Measurements from ENCODE around the gene PTPRN2.

The PTPRN2 gene

GRCh38 chr7:157789942-157790341 lies 797.7 kb downstream of the PTPRN2 start:
- peak overlapping the region; percentile 58 for H3K27ac Mint-ChIP-seq
- DNase-seq = no peak
- H3K4me3 Mint-ChIP-seq = no peak overlapping the region
- TF ChIP-seq CTCF (IDR thresholded peaks at IDR 0.05) = no peak
- no peaks in the 10 kb centered on the region for H3K9me3 Mint-ChIP-seq
- peaks cover 8% of the 10 kb centered on the region for H3K4me1 Mint-ChIP-seq
- no peaks in the 10 kb centered on the region for H3K36me3 Mint-ChIP-seq (ENCODE audit: low read depth)
- no peaks in the 10 kb centered on the region for H3K27me3 Mint-ChIP-seq (ENCODE audit: low read depth, poor library complexity)

- H3K4me1 Mint-ChIP-seq = peaks cover 2% of the 10 kb centered on the region
- no peak for DNase-seq
- TF ChIP-seq CTCF (IDR thresholded peaks at IDR 0.05) = no peak
Measured at GRCh38 chr7:157789094-157789493, 798.5 kb downstream of the PTPRN2 start.

GRCh38 chr7:157788573-157788972 lies 799.0 kb downstream of the PTPRN2 start:
- H3K27ac Mint-ChIP-seq = no peak overlapping the region
- no peaks in the 10 kb centered on the region for H3K27me3 Mint-ChIP-seq (ENCODE audit: low read depth, poor library complexity)
- no peak for TF ChIP-seq CTCF (IDR thresholded peaks at IDR 0.05)
- no peak overlapping the region for H3K4me3 Mint-ChIP-seq
- no peaks in the 10 kb centered on the region for H3K4me1 Mint-ChIP-seq
- H3K9me3 Mint-ChIP-seq = no peaks in the 10 kb centered on the region
- no peak for DNase-seq
- H3K36me3 Mint-ChIP-seq (ENCODE audit: low read depth) = no peaks in the 10 kb centered on the region

More at GRCh38 chr7:157789094-157789493, 798.5 kb downstream of the PTPRN2 start:
- no peaks in the 10 kb centered on the region for H3K36me3 Mint-ChIP-seq (ENCODE audit: low read depth)
- H3K27ac Mint-ChIP-seq = no peak overlapping the region
- no peaks in the 10 kb centered on the region for H3K27me3 Mint-ChIP-seq (ENCODE audit: low read depth, poor library complexity)
- H3K9me3 Mint-ChIP-seq = no peaks in the 10 kb centered on the region
- no peak overlapping the region for H3K4me3 Mint-ChIP-seq

- H3K9me3 Mint-ChIP-seq = no peaks in the 10 kb centered on the region
- H3K4me1 Mint-ChIP-seq = no peaks in the 10 kb centered on the region
- H3K27ac Mint-ChIP-seq = no peak overlapping the region
- no peak for DNase-seq
- TF ChIP-seq CTCF (IDR thresholded peaks at IDR 0.05) = no peak
- no peaks in the 10 kb centered on the region for H3K36me3 Mint-ChIP-seq (ENCODE audit: low read depth)
- no peaks in the 10 kb centered on the region for H3K27me3 Mint-ChIP-seq (ENCODE audit: low read depth, poor library complexity)
- H3K4me3 Mint-ChIP-seq = no peak overlapping the region
Measured at GRCh38 chr7:157787275-157787701, 800.3 kb downstream of the PTPRN2 start.

GRCh38 chr7:157786375-157787274 lies 801.0 kb downstream of the PTPRN2 start:
- no peaks in the 10 kb centered on the region for H3K9me3 Mint-ChIP-seq
- no peak overlapping the region for H3K27ac Mint-ChIP-seq
- TF ChIP-seq CTCF (IDR thresholded peaks at IDR 0.05) = no peak
- no peaks in the 10 kb centered on the region for H3K27me3 Mint-ChIP-seq (ENCODE audit: low read depth, poor library complexity)
- no peaks in the 10 kb centered on the region for H3K36me3 Mint-ChIP-seq (ENCODE audit: low read depth)
- H3K4me3 Mint-ChIP-seq = no peak overlapping the region
- H3K4me1 Mint-ChIP-seq = no peaks in the 10 kb centered on the region
- DNase-seq = no peak

All from nephron progenitor cell (in vitro differentiated cells).